NCI-H1436 treated with DMSO at 0.1 percent for 48 hours (cell line): Measurements from ENCODE around the gene ALPL.
"Not testable (repeated sequence)": the region's sequence is repeated elsewhere in the genome, so short reads cannot be mapped to it uniquely, and the experiment has no call there.

ENCODE experiments used
- DNase-seq: peaks from one replicate; lab custom pipeline; 2025; lab: John Stamatoyannopoulos, UW

Gene ALPL

GRCh38 chr1:21559788-21560567, 50.8 kb downstream of the ALPL start:
- DNase-seq, result no peak

GRCh38 chr1:21560916-21561638, 51.9 kb downstream of the ALPL start:
- DNase-seq, result no peak

DNA sequence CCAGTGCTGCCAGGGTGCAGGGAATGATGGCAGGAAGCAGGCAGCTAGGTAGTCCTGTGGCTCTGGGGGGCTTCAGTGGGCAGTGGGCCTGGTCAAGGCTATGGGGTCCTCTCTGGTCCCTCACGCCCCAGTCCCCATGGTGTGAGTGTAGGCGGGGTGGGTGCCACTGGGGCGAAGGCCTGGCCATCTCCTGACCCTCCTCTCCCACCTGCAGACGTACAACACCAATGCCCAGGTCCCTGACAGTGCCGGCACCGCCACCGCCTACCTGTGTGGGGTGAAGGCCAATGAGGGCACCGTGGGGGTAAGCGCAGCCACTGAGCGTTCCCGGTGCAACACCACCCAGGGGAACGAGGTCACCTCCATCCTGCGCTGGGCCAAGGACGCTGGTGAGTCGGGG, 53.7 kb downstream of the ALPL start:
- DNase-seq, result no peak

DNA sequence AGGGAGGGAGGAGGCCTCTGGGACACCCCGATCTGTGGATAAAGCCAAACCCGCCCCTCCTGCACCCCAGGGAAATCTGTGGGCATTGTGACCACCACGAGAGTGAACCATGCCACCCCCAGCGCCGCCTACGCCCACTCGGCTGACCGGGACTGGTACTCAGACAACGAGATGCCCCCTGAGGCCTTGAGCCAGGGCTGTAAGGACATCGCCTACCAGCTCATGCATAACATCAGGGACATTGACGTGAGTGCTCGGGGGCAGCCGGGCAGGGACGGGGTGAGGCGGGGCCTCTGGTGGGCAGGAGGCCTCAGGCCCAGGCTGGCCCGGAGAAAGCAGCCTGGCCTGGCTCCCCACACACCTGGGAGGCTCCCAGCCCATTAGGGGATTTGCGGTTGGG, 54.7 kb downstream of the ALPL start:
- DNase-seq, result no peak

DNA sequence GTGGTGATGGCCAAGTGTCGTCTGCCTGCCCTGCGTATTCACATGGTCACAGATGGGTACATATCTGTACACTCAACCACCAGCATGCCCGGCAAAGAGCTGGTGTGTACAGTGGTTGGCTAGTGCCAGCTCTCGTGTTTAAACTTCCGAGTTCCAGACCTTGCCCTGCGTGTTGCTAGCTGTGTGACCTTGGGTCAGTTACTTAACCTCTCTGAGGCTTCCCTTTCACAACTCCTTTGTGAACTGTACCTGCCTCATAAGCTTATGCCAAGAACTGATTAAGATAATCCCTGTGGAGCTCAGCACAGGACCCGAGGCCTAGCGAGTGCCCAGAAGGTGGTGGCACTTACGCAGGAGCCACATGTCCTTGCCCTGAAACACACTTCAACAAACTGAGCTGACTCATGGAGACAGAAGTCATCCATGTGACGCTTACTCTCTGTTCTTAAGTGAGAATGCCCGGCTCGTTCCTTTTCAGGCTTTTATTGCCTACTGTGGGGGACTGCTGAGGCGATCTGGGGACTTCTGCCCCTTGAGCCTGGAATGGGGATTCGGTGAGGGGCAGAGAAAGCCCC, 55.4 kb downstream of the ALPL start:
- DNase-seq, result no peak

GRCh38 chr1:21565285-21565684, 56.1 kb downstream of the ALPL start:
- DNase-seq, result no peak

- DNase-seq, result not testable (repeated sequence)
Observed at GRCh38 chr1:21566361-21566760, 57.1 kb downstream of the ALPL start.

DNA sequence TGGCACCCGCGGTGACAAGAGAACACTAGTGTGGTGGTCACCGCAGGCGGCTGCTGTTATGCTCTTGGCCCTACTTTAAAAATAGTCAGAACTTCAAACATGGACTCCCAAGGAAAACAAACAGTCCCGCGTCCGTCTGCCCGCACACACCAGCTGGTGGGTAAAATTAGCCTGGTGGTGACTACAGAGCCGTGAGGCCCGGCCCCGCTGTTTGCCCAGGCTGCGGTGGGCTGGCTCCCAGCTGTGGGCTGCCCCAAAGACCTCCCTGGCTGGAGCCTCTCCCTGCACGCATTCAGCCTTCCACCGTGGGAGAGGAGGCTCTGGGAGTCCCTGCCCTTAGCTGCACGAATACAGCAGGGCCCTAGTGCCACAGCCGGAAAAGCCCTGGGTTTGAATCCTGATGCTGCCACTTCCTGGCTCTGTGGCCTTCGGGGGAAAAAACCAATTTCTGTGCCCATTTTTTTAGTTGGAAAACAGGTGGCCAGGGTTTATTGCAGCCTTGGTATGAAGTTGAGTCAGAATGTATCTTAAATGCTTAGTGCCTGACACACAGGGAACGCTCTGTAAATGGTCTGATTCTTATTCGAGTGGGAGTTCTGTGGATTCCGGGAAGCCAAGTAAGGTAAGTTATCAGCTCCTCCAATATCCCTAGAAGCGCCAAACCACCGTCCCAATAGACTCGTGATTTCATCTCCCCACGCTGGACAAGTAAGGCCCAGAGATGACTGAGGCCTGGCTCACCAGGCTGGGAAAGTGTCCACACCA, 58.2 kb downstream of the ALPL start:
- no peak for DNase-seq

DNA sequence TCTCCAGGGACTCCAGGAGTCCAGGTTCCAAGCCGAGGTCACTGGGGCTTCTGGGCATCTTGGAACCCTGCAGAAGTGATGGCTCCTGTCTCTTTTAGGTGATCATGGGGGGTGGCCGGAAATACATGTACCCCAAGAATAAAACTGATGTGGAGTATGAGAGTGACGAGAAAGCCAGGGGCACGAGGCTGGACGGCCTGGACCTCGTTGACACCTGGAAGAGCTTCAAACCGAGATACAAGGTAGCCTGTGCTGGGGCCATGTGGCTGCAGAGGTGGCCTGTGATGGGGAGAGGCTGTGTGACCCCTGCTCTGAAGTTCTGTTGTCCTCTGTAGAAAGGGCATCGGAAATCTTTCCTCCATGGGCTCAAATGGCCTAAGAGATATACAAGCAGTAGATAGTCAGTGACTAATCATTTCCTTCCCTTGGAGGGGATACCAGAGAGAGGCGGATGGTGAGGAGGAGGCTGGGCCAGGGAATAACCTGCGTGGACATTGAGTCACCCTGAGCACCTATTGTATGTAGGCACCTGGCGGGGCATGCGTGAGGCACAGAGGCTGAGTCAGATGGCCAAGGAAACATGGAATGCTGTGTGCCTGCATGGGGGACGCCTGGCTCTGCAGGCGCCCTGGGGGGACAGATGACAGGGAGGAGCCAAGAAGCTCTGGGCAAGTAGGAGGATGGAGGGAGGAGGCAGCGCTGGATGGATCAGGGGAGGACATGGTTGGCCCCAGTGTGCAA, 59.0 kb downstream of the ALPL start:
- DNase-seq, result no peak

- no peak for DNase-seq
Observed at GRCh38 chr1:21568809-21569385, 59.7 kb downstream of the ALPL start.

DNA sequence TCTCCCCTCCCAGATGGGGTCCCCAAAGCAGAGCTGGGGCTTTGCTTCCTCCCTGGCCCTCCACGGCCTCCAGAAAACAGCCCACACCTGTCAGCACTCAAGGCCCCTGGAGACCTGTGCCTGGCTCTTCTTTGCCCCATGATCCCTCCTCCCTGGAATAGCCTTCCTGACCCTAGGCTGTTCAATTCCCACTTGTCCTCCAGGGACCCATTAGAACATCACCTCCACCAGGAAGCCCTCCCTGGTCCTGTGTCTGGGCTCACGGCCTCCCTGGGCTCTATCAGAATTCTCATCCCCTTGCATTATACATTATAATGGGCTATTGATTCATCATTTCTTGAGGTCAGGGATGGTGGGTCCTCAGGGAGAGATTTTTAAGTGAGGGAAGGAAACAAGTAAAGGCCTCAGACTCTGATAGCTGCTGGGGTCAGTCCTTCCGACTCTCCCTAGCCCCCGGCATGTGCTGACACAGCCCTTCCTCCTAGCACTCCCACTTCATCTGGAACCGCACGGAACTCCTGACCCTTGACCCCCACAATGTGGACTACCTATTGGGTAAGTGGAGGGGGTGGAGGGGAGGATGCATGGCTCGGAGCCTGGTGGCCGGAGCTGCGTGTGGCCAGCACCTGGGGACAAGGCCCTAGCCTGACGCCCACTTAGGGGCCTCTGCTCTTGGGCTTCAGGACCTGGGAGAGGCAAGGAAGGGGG, 60.8 kb downstream of the ALPL start:
- DNase-seq, result no peak

GRCh38 chr1:21570528-21570875, 61.3 kb downstream of the ALPL start:
- DNase-seq, result no peak

- no peak for DNase-seq
Observed at GRCh38 chr1:21570885-21571284, 61.7 kb downstream of the ALPL start.

DNA sequence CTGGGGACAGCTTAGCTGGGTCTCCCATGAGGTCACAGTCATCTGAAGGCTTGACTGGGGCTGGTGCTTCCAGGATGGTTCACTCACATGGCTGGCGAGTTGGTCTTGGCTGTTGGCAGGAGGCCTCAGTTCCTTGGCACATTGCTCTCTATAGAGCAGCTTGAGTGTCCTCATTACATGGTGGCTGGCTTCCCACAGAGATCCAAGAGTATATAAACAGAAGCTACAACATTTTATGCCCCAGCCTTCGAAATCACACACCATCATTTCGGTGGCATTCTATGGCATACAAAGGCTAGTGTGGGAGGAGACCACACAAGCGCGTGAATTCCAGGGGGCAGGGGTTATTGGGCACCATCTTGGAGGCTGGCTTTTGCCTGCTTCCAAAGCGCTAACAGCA, 63.0 kb downstream of the ALPL start:
- DNase-seq, result no peak

- no peak for DNase-seq
Observed at GRCh38 chr1:21572735-21573277, 63.6 kb downstream of the ALPL start.

DNA sequence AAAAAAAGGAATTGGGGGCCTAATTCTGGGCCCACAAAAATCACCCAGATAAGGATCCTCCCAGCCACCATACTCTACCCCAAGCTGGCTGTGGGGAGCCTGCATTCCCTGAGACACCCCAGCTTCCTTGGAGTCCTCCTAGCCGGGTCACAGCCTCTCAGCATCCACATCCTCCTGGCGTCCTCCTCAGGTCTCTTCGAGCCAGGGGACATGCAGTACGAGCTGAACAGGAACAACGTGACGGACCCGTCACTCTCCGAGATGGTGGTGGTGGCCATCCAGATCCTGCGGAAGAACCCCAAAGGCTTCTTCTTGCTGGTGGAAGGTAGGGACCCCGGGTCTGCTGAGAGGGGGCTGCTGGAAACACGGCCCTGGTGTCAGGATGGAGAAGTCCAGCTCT, 64.3 kb downstream of the ALPL start:
- no peak for DNase-seq

DNA sequence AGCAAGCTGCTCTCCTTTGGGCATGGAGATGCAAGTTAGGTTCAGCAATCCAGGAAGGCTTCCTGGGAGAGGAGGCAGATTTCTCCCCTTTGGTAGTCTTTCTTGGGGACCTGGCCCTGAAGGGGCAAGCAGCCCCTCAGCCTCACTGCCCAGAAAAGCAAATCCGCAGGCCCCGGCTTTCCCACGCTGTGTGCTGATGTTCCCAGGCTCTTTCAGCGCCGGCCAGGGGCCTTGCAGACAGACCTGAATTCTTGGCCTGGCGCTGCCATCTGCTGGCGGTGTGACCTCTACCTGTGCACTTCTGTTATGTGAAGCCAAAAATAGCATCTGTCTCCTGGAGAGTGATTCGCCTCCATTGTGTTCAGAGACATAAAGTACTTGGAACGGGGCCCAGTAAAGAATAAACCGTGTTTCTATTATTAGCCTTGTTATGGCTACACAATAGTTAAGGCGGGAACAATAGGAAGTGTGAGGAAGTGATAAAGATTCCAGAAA, 64.8 kb downstream of the ALPL start:
- peak; percentile 55 for DNase-seq

DNA sequence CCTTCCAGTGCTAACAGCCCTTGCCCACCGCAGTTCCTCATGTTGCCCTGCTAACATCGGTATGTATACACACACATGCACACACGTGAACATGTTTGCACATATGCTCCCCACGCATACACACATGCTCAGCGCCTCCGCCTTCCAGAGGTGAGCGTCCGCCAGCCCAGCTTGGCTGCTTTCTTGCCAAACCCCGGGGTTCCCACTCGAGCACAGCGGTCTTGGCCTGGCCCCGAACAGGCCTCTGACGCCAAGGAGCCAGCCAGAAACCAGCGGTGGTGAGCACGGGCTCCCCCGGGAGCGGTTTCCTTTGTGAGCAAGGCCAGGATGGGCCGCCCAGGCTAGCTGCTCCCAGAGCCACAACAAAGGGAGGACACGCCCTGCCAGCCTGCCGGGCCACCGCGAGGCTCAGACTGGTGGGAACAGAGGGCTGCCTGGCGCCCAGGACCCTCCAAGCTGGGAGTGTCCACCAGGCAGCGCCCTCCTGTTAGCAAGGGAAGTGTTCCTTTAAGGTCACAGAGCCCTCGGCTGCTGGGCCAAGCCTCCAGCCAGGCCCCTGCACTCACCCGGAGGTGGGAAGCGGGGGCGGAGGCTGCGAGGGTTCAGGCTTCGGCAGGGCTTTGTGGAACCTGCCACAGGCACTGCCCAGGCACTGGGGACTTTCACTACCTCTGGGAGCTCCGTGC, 65.4 kb downstream of the ALPL start:
- DNase-seq, result no peak

- no peak for DNase-seq
Observed at GRCh38 chr1:21575351-21575942, 66.2 kb downstream of the ALPL start.
